Breast epithelium (tissue), 4 donors: ENCODE data around the gene GRIK1. TPM values are rescaled to one million over a fixed set of nuclear protein-coding genes. Genes with fewer than 3 reads are reported as not detected.

Experiments
- DNase-seq, 2 donors: peaks; one replicate each; pipeline ENCODE4 v3.0.0-alpha.2; 2019; ENCODE audit warnings: low spot score in 2 of 2
- H3K27ac ChIP-seq, 2 donors: fragments of 200-600 bp; sonication (generic) in 1 of 2; one replicate each; pipeline ENCODE4 v1.5.1; 2016 to 2019; ENCODE audit warnings: mild to moderate bottlenecking in 1 of 2
- H3K27me3 ChIP-seq, 2 donors: fragments of 200-600 bp; sonication (generic) in 1 of 2; one replicate each; pipeline versions ENCODE4 v1.5.1 to v1.6.0; 2017 to 2019; ENCODE audit warnings: control low read depth in 1 of 2, mild to moderate bottlenecking in 1 of 2
- H3K36me3 ChIP-seq: fragments of 200-600 bp; one replicate; pipeline ENCODE4 v1.5.1; 2019
- H3K4me1 ChIP-seq, 2 donors: fragments of 200-600 bp; sonication (generic); one replicate each; pipeline ENCODE4 v1.5.1; 2016 to 2019; ENCODE audit warnings: control low read depth in 1 of 2
- H3K4me3 ChIP-seq, 3 donors: fragments of 200-600 bp; sonication (generic); 1 replicate in 2 of 3; 2 replicates in 1 of 3; pipeline ENCODE4 v1.5.1; 2016 to 2019; ENCODE audit warnings: mild to moderate bottlenecking in 3 of 3, moderate library complexity in 2 of 3
- H3K9me3 ChIP-seq, 2 donors: fragments of 200-600 bp; sonication (generic) in 1 of 2; one replicate each; pipeline ENCODE4 v1.5.1; 2016 to 2019; ENCODE audit warnings: control low read depth in 1 of 2
- CTCF ChIP-seq, 3 donors: fragments of 450-650 bp; IDR thresholded peaks; one replicate each; pipeline ENCODE4 v1.5.1; 2016 to 2017; ENCODE audit warnings: antibody characterized with exemption in 3 of 3, mild to moderate bottlenecking in 3 of 3, moderate library complexity in 3 of 3
- POLR2A ChIP-seq: fragments of 450-650 bp; IDR thresholded peaks from one replicate; pipeline ENCODE4 v1.6.1; 2016; ENCODE audit warnings: antibody characterized with exemption, mild to moderate bottlenecking, moderate library complexity
- POLR2AphosphoS5 ChIP-seq, 3 donors: sonication (generic); formaldehyde crosslinking; IDR thresholded peaks; one replicate each; pipeline ENCODE4 v1.6.1; 2017; ENCODE audit warnings: antibody characterized with exemption in 3 of 3
- intact Hi-C: fragments of 100-400 bp; cut with DNase I; formaldehyde crosslinking; loops from one replicate; pipeline ENCODE4 v1.15.1; 2023; ENCODE audit warnings: low total_unique reads
- total RNA-seq, 3 donors: library from RNA; depleted of rRNA; stranded (reverse); fragments of >200 nt; gene quantifications; one replicate each; pipeline ENCODE4 v1.1.0, GENCODE V29; 2016

Gene GRIK1
- total RNA-seq, 3 donors from 2014 or later: 0.33 to 1.3 TPM; not detected in 1

GRCh38 chr21:29825345-29825744 is 114.5 kb downstream of the GRIK1 start:
- DNase-seq: no peak
- Histone ChIP-seq H3K27me3 (no peaks in the 10 kb centered on the region), H3K4me3 (no peak overlapping the region), H3K4me1 (no peaks in the 10 kb centered on the region), H3K27ac (no peak overlapping the region), H3K36me3 (no peaks in the 10 kb centered on the region), H3K9me3 (no peaks in the 10 kb centered on the region)
- TF ChIP-seq POLR2AphosphoS5 (IDR thresholded peaks at IDR 0.05): no peak
- intact Hi-C loops: no loop called here

- no peak for DNase-seq
- Histone ChIP-seq H3K27ac (no peak overlapping the region), H3K4me3 (no peak overlapping the region), H3K27me3 (no peaks in the 10 kb centered on the region), H3K9me3 (no peaks in the 10 kb centered on the region), H3K4me1 (no peaks in the 10 kb centered on the region), H3K36me3 (no peaks in the 10 kb centered on the region)
- intact Hi-C loops: loop anchor here (5.0 kb wide), 1 partner anchor 450 kb away; no protein-coding TSS in a partner anchor
- TF ChIP-seq CTCF (IDR thresholded peaks at IDR 0.05): no peak
- no peak for TF ChIP-seq POLR2A
- TF ChIP-seq POLR2AphosphoS5 (IDR thresholded peaks at IDR 0.05): no peak
Observed at GRCh38 chr21:29822064-29822463, 117.7 kb downstream of the GRIK1 start.

- DNase-seq: no peak
- intact Hi-C loops: loop anchor here (5.0 kb wide), 1 partner anchor 449 kb away; no protein-coding TSS in a partner anchor
- Histone ChIP-seq H3K4me1 (no peaks in the 10 kb centered on the region), H3K36me3 (no peaks in the 10 kb centered on the region), H3K4me3 (no peak overlapping the region), H3K27ac (no peak overlapping the region), H3K27me3 (no peaks in the 10 kb centered on the region), H3K9me3 (no peaks in the 10 kb centered on the region)
- no peak for TF ChIP-seq CTCF (IDR thresholded peaks at IDR 0.05)
Observed at GRCh38 chr21:29821230-29821629, 118.6 kb downstream of the GRIK1 start.

DNA sequence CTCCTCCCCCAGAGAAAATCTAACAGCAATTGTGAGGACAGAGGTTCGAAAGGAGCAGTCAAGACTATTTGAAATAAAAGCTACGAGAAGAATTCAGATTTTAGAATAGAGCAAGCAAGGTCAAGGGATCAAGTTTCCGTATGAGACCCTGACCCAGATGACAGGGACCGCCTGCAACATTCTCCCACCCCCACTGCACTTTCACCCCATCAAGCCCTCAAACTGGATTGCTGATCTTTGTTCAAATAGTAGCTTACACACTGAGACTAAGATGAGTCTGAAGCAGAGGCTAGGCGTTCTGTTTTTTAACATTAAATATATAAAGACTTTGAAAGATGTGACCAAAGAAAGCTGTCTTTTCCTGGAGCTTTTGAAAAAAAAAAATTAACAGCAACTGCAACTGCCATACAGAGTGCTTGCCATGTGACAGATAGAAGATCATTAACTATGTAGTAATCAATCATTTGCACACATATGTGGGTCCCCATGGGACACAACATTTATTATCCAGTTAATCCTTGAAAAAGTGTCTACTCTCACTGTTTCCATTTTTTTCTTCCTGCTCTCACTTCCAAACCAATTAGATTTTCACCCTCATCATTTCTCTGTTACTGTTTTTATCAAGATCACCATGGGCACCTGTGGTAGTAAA is 120.0 kb downstream of the GRIK1 start:
- H3K27me3 ChIP-seq: no peaks in the 10 kb centered on the region
- H3K27ac ChIP-seq: no peak overlapping the region
- intact Hi-C loops: loop anchor here (5.0 kb wide), 1 partner anchor 448 kb away; no protein-coding TSS in a partner anchor
- no peak for DNase-seq
- no peaks in the 10 kb centered on the region for H3K36me3 ChIP-seq
- H3K9me3 ChIP-seq: no peaks in the 10 kb centered on the region
- H3K4me3 ChIP-seq: no peak overlapping the region
- TF ChIP-seq POLR2A (no peak), CTCF (IDR thresholded peaks at IDR 0.05) (no peak), POLR2AphosphoS5 (IDR thresholded peaks at IDR 0.05) (no peak)
- H3K4me1 ChIP-seq: no peaks in the 10 kb centered on the region

GRCh38 chr21:29818383-29818921 is 121.3 kb downstream of the GRIK1 start:
- Histone ChIP-seq H3K4me3 (no peak overlapping the region), H3K9me3 (no peaks in the 10 kb centered on the region), H3K36me3 (no peaks in the 10 kb centered on the region), H3K27ac (no peak overlapping the region), H3K27me3 (no peaks in the 10 kb centered on the region), H3K4me1 (no peaks in the 10 kb centered on the region)
- intact Hi-C loops: no loop called here
- no peak for DNase-seq
- TF ChIP-seq POLR2AphosphoS5 (IDR thresholded peaks at IDR 0.05): no peak
- no peak for TF ChIP-seq CTCF (IDR thresholded peaks at IDR 0.05)
- TF ChIP-seq POLR2A: no peak
